WI38 (cell line): ENCODE data around the gene PRR14.

Experiments used
- H3K4me3 ChIP-seq: 2 replicates; pipeline ENCODE4 v1.5.1; 2011; ENCODE audit warnings: low read depth, mild to moderate bottlenecking, control low read depth, low read length
- TF ChIP-seq, protein P1 (sequence below): IDR thresholded peaks from 2 replicates; pipeline ENCODE4 v1.5.1; 2012; ENCODE audit warnings: low read depth, mild to moderate bottlenecking, control low read depth, low read length

Gene PRR14

DNA sequence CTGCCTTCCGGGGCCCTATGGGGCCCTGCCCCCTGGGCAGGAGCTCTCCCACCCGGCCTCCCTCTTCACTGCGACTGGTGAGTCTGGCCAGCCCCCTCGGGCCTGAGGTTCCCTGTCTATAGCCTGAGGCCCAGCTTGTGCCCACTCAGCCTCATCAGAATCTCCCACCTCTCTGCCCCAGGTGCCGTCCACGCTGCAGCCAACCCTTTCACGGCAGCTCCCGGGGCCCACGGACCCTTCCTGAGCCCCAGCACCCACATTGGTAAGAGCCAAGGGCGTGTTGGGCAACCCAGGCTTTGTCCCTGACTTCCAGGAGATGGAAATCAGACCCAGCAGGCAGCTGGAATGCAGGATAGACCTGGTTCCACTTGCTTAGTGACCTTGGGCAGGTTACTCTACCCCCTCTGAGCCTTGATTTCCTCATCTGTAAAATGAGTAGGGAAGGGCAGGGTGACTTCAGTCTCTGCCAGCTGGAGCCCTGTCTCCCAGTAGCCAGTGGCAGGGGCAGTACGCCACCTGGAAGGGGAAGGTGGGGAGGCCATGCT lies 16.7 kb downstream of the PRR14 start:
- TF ChIP-seq, protein P1, sequence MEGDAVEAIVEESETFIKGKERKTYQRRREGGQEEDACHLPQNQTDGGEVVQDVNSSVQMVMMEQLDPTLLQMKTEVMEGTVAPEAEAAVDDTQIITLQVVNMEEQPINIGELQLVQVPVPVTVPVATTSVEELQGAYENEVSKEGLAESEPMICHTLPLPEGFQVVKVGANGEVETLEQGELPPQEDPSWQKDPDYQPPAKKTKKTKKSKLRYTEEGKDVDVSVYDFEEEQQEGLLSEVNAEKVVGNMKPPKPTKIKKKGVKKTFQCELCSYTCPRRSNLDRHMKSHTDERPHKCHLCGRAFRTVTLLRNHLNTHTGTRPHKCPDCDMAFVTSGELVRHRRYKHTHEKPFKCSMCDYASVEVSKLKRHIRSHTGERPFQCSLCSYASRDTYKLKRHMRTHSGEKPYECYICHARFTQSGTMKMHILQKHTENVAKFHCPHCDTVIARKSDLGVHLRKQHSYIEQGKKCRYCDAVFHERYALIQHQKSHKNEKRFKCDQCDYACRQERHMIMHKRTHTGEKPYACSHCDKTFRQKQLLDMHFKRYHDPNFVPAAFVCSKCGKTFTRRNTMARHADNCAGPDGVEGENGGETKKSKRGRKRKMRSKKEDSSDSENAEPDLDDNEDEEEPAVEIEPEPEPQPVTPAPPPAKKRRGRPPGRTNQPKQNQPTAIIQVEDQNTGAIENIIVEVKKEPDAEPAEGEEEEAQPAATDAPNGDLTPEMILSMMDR = no peak
- H3K4me3 ChIP-seq = no peak overlapping the region

DNA sequence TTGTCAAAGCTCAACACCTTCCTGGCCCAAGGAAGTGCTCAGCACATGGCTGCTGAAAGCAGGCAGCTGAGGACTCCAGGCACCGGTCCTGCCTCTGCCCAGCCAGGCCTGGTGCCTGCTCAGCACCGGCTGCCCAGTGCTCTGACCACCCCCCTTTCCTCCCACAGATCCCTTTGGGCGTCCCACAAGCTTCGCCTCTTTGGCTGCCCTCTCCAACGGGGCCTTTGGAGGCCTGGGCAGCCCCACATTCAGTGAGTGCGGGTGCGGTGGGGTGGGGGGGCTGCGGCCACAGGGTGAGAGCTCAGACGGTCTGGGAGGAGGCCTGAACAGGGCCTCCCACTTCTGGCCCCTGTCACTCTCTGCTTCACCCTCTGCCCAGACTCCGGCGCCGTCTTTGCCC lies 17.6 kb downstream of the PRR14 start:
- TF ChIP-seq, protein P1 = no peak

GRCh38 chr16:30669026-30669902 lies 18.5 kb downstream of the PRR14 start:
- H3K4me3 ChIP-seq = no peak overlapping the region
- TF ChIP-seq, protein P1 = no peak

More for the DNA sequence above, 17.6 kb downstream of the PRR14 start:
- H3K4me3 ChIP-seq = no peak overlapping the region

DNA sequence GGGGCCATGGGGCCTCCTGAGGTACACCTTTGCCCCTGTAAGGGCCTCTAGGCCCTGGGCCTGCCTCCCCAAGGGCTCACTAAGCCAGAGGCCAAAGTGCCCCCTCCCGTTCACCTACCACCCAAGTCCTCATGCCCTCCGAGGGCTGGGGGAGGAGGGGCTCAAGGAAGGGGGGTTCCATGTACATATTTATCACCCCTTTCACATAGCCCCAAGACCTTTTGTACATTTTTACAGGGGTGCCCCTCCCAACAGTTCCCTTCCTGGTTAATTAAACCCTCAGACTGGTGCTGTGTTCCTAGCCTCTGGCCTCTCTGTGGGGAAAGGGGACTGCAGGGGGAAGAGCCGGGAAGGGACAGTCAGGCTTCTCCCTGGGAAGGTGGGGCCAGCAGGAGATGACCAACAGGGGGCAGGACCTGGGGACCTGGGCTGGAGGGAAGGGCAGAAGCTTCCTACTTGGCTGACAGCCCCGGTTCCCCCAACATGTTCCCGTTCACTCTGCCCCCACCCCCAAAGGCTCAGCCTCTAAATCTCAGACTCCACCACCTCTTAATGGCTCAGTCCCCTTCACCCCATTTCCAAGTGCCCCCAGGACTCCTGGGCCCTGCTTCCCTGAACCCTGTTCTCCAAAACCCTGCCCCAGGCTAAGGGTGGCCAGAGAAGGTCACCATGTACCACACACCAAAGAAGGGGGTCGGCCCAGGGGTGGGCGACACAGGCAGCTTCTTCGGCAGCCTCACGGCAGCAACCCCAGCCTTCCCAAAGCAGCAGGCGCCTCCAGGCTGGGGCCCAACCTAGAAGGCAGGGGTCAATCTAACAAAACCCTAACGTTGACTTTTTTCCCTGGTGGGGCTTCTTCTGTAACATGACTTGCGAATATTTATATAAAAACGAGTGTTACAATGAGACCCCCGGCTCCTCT lies 19.4 kb downstream of the PRR14 start:
- TF ChIP-seq, protein P1 = no peak
- H3K4me3 ChIP-seq = no peak overlapping the region

DNA sequence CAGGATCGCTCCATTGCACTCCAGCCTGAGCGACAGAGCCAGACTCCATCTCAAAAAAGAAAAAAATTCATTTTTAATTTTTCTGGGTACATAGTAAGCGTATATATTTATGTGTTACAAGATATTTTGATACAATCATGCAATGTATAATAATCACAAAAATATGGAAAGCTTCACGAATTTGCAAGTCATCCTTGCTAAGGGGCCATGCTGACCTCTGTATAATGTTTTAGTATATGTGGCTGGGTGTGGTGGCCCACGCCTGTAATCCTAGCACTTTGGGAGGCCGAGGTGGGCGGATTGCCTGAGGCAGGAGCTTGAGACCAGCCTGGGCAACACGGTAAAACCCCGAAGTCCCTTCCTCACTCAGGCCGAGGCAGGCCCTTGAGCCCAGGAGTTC lies 24.4 kb downstream of the PRR14 start:
- TF ChIP-seq, protein P1 = no peak
- no peak overlapping the region for H3K4me3 ChIP-seq

DNA sequence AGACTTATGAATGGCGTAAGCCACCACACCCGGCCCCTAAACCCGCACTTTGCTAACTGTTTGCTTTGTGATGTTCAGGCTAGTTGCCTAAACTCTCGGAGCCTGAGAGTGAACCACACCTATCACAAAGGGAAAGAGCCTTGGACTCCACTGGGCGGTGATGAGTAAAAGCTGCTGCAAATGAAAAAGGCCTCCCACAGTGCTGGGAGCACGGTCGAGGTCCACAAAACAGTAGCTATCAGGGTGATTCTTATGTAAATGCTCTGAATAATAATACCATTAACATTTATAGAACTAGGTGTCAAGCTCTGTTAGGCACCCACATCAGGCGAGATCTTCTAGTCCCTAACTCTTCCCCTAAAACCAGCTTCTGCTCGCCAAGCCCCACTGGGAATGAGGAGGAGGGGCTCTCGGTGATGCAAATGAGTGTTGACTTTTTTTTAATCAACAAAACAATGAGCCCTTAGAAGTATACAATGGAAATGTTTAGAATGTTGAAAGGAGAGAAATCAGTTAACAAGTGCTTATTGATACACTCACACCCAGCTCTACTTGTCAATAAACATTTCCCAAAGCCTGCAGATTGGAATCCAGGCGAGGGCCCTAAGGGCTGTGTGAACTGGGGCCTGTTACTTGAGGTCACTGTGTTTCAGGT lies 27.3 kb downstream of the PRR14 start:
- H3K4me3 ChIP-seq = no peak overlapping the region
- TF ChIP-seq, protein P1 = no peak
